ENCODE results near the gene GNB2. TPM values are rescaled to one million over a fixed set of nuclear protein-coding genes. Genes with fewer than 3 reads are reported as not detected.

Gene GNB2
- total and polyA plus RNA-seq, 2 of the 13 experiments (the other 11 are each of a cell fraction or from before 2014, with no cell fraction given), result 48.3 to 67.1 TPM

GRCh38 chr7:100642534-100642907 is 31.0 kb upstream of the GNB2 start (continued):
- TF ChIP-seq PAXIP1 (CRISPR knock-in tag; conservative IDR thresholded peaks at IDR 0.05) (no peak), SP5 (CRISPR knock-in tag; IDR thresholded peaks at IDR 0.05; ENCODE audit: borderline replicate concordance, low read depth) (peak; percentile 62; the same call in 1 of the 2 replicates), ZNF263 (CRISPR knock-in tag; IDR thresholded peaks at IDR 0.05) (no peak), TFDP1 (CRISPR knock-in tag; IDR thresholded peaks at IDR 0.05; ENCODE audit: borderline replicate concordance) (no peak), USF2 (IDR thresholded peaks at IDR 0.05; ENCODE audit: low read depth, low read length) (no peak), USF2 (CRISPR knock-in tag; IDR thresholded peaks at IDR 0.05; ENCODE audit: borderline replicate concordance) (no peak), ZNF773 (CRISPR knock-in tag; IDR thresholded peaks at IDR 0.05; ENCODE audit: borderline replicate concordance) (no peak), MYPOP (CRISPR knock-in tag; IDR thresholded peaks at IDR 0.05) (no peak), ARNTL (CRISPR knock-in tag; IDR thresholded peaks at IDR 0.05) (no peak), EED (CRISPR knock-in tag; IDR thresholded peaks at IDR 0.05) (no peak), RFX3 (CRISPR knock-in tag; IDR thresholded peaks at IDR 0.05) (no peak), HNRNPL (IDR thresholded peaks at IDR 0.05; ENCODE audit: low read depth, low read length) (no peak), NFKB2 (CRISPR knock-in tag; IDR thresholded peaks at IDR 0.05; ENCODE audit: borderline replicate concordance) (peak; percentile 58; the same call in 1 of the 2 replicates), WIZ (CRISPR knock-in tag; IDR thresholded peaks at IDR 0.05) (no peak), KLF9 (CRISPR knock-in tag; IDR thresholded peaks at IDR 0.05; ENCODE audit: low read depth) (no peak), CTCF (CRISPR knock-in tag; IDR thresholded peaks at IDR 0.05) (no peak), SP4 (CRISPR knock-in tag; IDR thresholded peaks at IDR 0.05) (peak; percentile 70; the same call in 1 of the 2 replicates), SAP130 (CRISPR knock-in tag; IDR thresholded peaks at IDR 0.05; ENCODE audit: low read depth) (peak; percentile 55; the same call in 1 of the 2 replicates), ZNF580 (CRISPR knock-in tag; IDR thresholded peaks at IDR 0.05; ENCODE audit: borderline replicate concordance, low read depth) (no peak)
